K562 (cell line): ENCODE results near the gene TP53TG3B. TPM values are rescaled to one million over a fixed set of nuclear protein-coding genes. Genes with fewer than 3 reads are reported as not detected.
"Not testable (repeated sequence)": the region's sequence is repeated elsewhere in the genome, so short reads cannot be mapped to it uniquely, and the experiment has no call there.

Experiments
- ATAC-seq: fragments of 200-7000 bp; cut with Tn5 transposase; 3 replicates; pipeline ENCODE4 v1.9.1; 2020; ENCODE audit warnings: moderate library complexity
- BruUV-seq: library from RNA; stranded (reverse); fragments of 400-500 nt; replicated peaks from 2 replicates; lab custom pipeline; 2021; lab: Mats Ljungman, UMichigan
- CTCF ChIA-PET: fragments of 300-600 bp; formaldehyde crosslinking; extraction: SDS; loops from one replicate; lab custom pipeline; 2021; ENCODE audit warnings: low intra/inter-chr PET ratio; lab: Yijun Ruan, JAX
- POLR2A ChIA-PET: fragments of 300-600, 350-650 bp; sonication (Branson Sonifier 250); formaldehyde crosslinking; extraction: SDS; loops from one replicate; lab custom pipeline; 2021; ENCODE audit warnings: antibody characterized with exemption, inconsistent platforms; lab: Yijun Ruan, JAX
- DNase-seq, 4 experiments: peaks; one replicate each; pipeline versions ENCODE4 v3.0.0 to v3.0.0-alpha.2; 2011 to 2018; ENCODE audit warnings: low spot score in 3 of 4, mixed read lengths in 3 of 4; ENCODE audit errors: extremely low read depth in 1 of 4
- FAIRE-seq: peaks from 2 replicates; lab custom pipeline; 2011; peaks lifted over from hg19 to GRCh38; lab: Jason Lieb, UNC
- H2AFZ ChIP-seq: 2 replicates; pipeline ENCODE4 v1.6.0; 2011; ENCODE audit warnings: low read depth, low read length, control low read depth, inconsistent platforms
- H3K27ac ChIP-seq: fragments of 200-600 bp; 3 replicates; pipeline ENCODE4 v1.8.0; 2011; ENCODE audit warnings: low read depth, mild to moderate bottlenecking, control low read depth, inconsistent platforms, low read length, moderate library complexity, mixed read lengths; ENCODE audit errors: extremely low read depth
- H3K27me3 ChIP-seq, 2 experiments: fragments of 300-600 bp in 1 of 2; 2 replicates in 1 of 2; 3 replicates in 1 of 2; pipeline versions ENCODE4 v1.6.0 to v1.8.0; 2011; ENCODE audit warnings: inconsistent platforms in 2 of 2, low read length in 2 of 2, mild to moderate bottlenecking in 1 of 2, mixed read lengths in 1 of 2, moderate library complexity in 1 of 2; ENCODE audit not compliant: control insufficient read depth in 2 of 2, insufficient read depth in 2 of 2
- H3K36me3 ChIP-seq: fragments of 300-600 bp; 3 replicates; pipeline ENCODE4 v1.8.0; 2011; ENCODE audit warnings: mild to moderate bottlenecking, low read length, inconsistent platforms; ENCODE audit not compliant: control insufficient read depth, insufficient read depth
- H3K4me1 ChIP-seq, 2 experiments: fragments of 200-600 bp in 1 of 2; replicated peaks in 1 of 2; 2 replicates in 1 of 2; 3 replicates in 1 of 2; pipeline versions ENCODE4 v1.5.1 to v1.8.0; 2011; ENCODE audit warnings: inconsistent platforms in 2 of 2, low read length in 2 of 2, mild to moderate bottlenecking in 1 of 2, mixed read lengths in 1 of 2, moderate library complexity in 1 of 2; ENCODE audit not compliant: control insufficient read depth in 2 of 2, insufficient read depth in 2 of 2
- H3K4me2 ChIP-seq: 2 replicates; pipeline ENCODE4 v1.6.1; 2011; ENCODE audit warnings: low read length, control low read depth, inconsistent platforms, mixed read lengths; ENCODE audit not compliant: insufficient read depth
- H3K4me3 ChIP-seq: fragments of 200-600 bp; sonication (generic), shearing (Covaris generic); 2 replicates; pipeline ENCODE4 v1.5.1; 2016; ENCODE audit warnings: control low read depth, inconsistent platforms
- H3K79me2 ChIP-seq: fragments of 200-600 bp; 3 replicates; pipeline ENCODE4 v1.8.0; 2011; ENCODE audit warnings: low read length, inconsistent platforms; ENCODE audit not compliant: control insufficient read depth, insufficient read depth
- H3K9ac ChIP-seq, 2 experiments: 2 replicates each; pipeline versions ENCODE4 v1.6.0 to v1.6.1; 2011; ENCODE audit warnings: low read depth in 2 of 2, low read length in 2 of 2, control low read depth in 1 of 2, inconsistent platforms in 1 of 2, mild to moderate bottlenecking in 1 of 2, mixed read lengths in 1 of 2; ENCODE audit not compliant: insufficient read depth in 1 of 2
- H3K9me1 ChIP-seq: one replicate; pipeline ENCODE4 v1.6.0; 2011; ENCODE audit warnings: inconsistent platforms, mild to moderate bottlenecking, low read length, moderate library complexity; ENCODE audit not compliant: control insufficient read depth, insufficient read depth
- H3K9me3 ChIP-seq: replicated peaks from 2 replicates; pipeline ENCODE4 v1.5.1; 2011; ENCODE audit warnings: low read depth, low read length, inconsistent platforms; ENCODE audit not compliant: control insufficient read depth, insufficient read depth
- H4K20me1 ChIP-seq: replicated peaks from 2 replicates; pipeline ENCODE4 v1.6.1; 2011; ENCODE audit warnings: low read length, inconsistent platforms, mixed read lengths; ENCODE audit not compliant: control insufficient read depth, insufficient read depth
- PCBP1 ChIP-seq: fragments of 200-400 bp; formaldehyde crosslinking; IDR thresholded peaks from 2 replicates; pipeline ENCODE4 v1.6.1; 2018; ENCODE audit warnings: mild to moderate bottlenecking, low read depth, low read length; ENCODE audit not compliant: poor library complexity, severe bottlenecking
- WGBS: fragments of 100-300 bp; shearing (Covaris generic); methylation state at CpG from one replicate; pipeline ENCODE4 v1.1.6; 2016; ENCODE audit warnings: low coverage, mixed read lengths; ENCODE audit not compliant: insufficient coverage; ENCODE audit errors: missing lambda C conversion rate; 5-methylcytosine and 5-hydroxymethylcytosine counted together
- in situ Hi-C: fragments of 300-500 bp; cut with MboI; formaldehyde crosslinking; loops from 4 replicates; pipeline ENCODE4 v1.15.0; 2018; ENCODE audit warnings: inconsistent platforms, mixed read lengths
- intact Hi-C: fragments of 100-400 bp; cut with micrococcal nuclease; formaldehyde crosslinking; loops from 2 replicates; pipeline ENCODE4 v1.14.2; 2022
- polyA plus RNA-seq, 8 experiments: library from polyadenylated mRNA; depleted of rRNA in 4 of 8; stranded (reverse) in 5 of 8; unstranded in 3 of 8; fragments of >200 nt; fragmentation: Nextera tagmentation in 2 of 8; fragmentation: Illumina TruSeq in 1 of 8; extraction: Ambion mirVana in 2 of 8; extraction: Trizol in 1 of 8; gene quantifications; 2 replicates each; pipeline versions ENCODE4 v1.2.1 to v1.2.3, GENCODE V29; 2011 to 2014; ENCODE audit warnings: inconsistent platforms in 1 of 8, missing spikeins in 1 of 8
- total RNA-seq, 7 experiments: library from RNA; depleted of rRNA in 6 of 7; stranded (reverse); fragments of >200 nt in 6 of 7; fragmentation: Illumina TruSeq in 2 of 7; extraction: Trizol in 2 of 7; gene quantifications; 2 replicates each; pipeline versions ENCODE4 v1.2.1 to v1.2.3, GENCODE V29; 2011 to 2021; ENCODE audit warnings: low replicate concordance in 1 of 7
- TF ChIP-seq, protein P1 (sequence below), 2 experiments: IDR thresholded peaks in 1 of 2; conservative IDR thresholded peaks in 1 of 2; 2 replicates each; pipeline ENCODE4 v1.6.1; 2016; ENCODE audit warnings: low read depth in 2 of 2, mild to moderate bottlenecking in 1 of 2, missing compliant biosample characterization in 1 of 2, missing genetic modification characterization in 1 of 2, moderate library complexity in 1 of 2

The TP53TG3B gene
- total and polyA plus RNA-seq, 9 of the 15 experiments (the other 6 are each of a cell fraction or from before 2014, with no cell fraction given): 0.36 to 3.9 (median 0.85) TPM

DNA sequence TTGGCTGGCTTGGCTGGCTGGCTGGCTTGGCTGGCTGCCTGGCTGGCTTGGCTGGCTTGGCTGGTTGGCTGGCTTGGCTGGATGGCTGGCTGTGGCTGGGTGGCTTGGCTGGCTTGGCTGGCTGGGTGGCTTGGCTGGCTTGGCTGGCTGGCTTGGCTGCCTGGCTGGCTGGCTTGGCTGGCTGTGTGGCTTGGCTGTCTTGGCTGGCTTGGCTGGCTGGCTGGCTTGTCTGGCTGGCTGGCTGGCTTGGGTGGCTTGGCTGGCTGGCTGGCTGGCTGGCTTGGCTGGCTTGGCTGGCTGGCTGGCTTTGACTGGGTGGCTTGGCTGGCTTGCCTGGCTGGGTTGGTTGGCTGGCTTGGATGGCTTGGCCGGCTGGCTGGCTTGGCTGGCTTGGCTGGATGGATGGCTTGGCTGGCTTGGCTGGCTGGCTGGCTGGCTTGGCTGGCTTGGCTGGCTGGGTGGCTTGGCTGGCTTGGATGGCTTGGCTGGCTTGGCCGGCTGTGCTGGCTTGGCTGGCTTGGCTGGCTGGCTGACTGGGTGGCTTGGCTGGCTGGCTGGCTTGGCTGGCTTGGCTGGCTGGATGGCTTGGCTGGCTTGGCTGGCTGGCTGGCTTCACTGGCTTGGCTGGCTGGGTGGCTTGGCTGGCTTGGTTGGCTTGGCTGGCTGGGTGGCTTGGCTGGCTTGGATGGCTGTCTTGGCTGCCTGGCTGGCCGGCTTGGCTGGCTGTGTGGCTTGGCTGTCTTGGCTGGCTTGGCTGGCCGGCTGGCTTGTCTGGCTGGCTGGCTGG is 24.2 kb upstream of the TP53TG3B start:
- H3K27ac ChIP-seq, POLR2A ChIA-PET, H3K9me3 ChIP-seq, H3K36me3 ChIP-seq, in situ Hi-C loops, H2AFZ ChIP-seq, DNase-seq, intact Hi-C loops, H3K27me3 ChIP-seq, BruUV-seq, FAIRE-seq, H4K20me1 ChIP-seq, H3K4me3 ChIP-seq, H3K9ac ChIP-seq, H3K4me2 ChIP-seq, H3K79me2 ChIP-seq, ATAC-seq, CTCF ChIA-PET, H3K9me1 ChIP-seq, H3K4me1 ChIP-seq: not testable (repeated sequence)
- TF ChIP-seq PCBP1: peak; percentile 33
- TF ChIP-seq, protein P1, sequence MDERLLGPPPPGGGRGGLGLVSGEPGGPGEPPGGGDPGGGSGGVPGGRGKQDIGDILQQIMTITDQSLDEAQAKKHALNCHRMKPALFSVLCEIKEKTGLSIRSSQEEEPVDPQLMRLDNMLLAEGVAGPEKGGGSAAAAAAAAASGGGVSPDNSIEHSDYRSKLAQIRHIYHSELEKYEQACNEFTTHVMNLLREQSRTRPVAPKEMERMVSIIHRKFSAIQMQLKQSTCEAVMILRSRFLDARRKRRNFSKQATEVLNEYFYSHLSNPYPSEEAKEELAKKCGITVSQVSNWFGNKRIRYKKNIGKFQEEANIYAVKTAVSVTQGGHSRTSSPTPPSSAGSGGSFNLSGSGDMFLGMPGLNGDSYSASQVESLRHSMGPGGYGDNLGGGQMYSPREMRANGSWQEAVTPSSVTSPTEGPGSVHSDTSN (CRISPR knock-in tag; IDR thresholded peaks at IDR 0.05; ENCODE audit: low read depth): 0 out of 2 replicates have a peak, but pooled peaks have one; percentile 4
- TF ChIP-seq, protein P1 (tag; conservative IDR thresholded peaks at IDR 0.05; ENCODE audit: low read depth): not testable (repeated sequence)
- under 1% methylated on average over 4 of the region's 4 CpGs for WGBS
